GM19023 (cell line): Measurements from ENCODE around the gene FUT8.

Experiments used
- ATAC-seq: cut with Tn5 transposase; IDR thresholded peaks from one replicate; pipeline ENCODE4 v1.9.1; 2021; ENCODE audit warnings: mild to moderate bottlenecking, moderate library complexity; ENCODE audit not compliant: unreplicated experiment

FUT8 gene

GRCh38 chr14:65412032-65412846 is at the start of gene FUT8:
FUT8 (plus strand) TSS chr14:65412730; CDS start chr14:65561564, 148,834 bp downstream.
- peak; percentile 62 for ATAC-seq

GRCh38 chr14:65366802-65367565 is 45.5 kb upstream of the FUT8 start:
- ATAC-seq = no peak

- ATAC-seq = no peak
These were observed 43.0 kb upstream of the FUT8 start for GRCh38 chr14:65369560-65369959.

- no peak for ATAC-seq
These were observed 41.7 kb upstream of the FUT8 start for GRCh38 chr14:65370801-65371248.

- ATAC-seq = no peak
These were observed 40.7 kb upstream of the FUT8 start for GRCh38 chr14:65371784-65372183.

- ATAC-seq = no peak
These were observed 39.4 kb upstream of the FUT8 start for GRCh38 chr14:65373016-65373670.

- no peak for ATAC-seq
These were observed 38.9 kb upstream of the FUT8 start for GRCh38 chr14:65373671-65374039.

- no peak for ATAC-seq
These were observed 35.0 kb upstream of the FUT8 start for GRCh38 chr14:65377576-65377975.

GRCh38 chr14:65382586-65382985 is 29.9 kb upstream of the FUT8 start:
- ATAC-seq = no peak

- no peak for ATAC-seq
These were observed 25.4 kb upstream of the FUT8 start for GRCh38 chr14:65387171-65387570.

GRCh38 chr14:65387628-65388027 is 24.9 kb upstream of the FUT8 start:
- no peak for ATAC-seq

- ATAC-seq = no peak
These were observed 20.2 kb upstream of the FUT8 start for GRCh38 chr14:65392296-65392695.

GRCh38 chr14:65396082-65396910 is 16.2 kb upstream of the FUT8 start:
- ATAC-seq = no peak

GRCh38 chr14:65403231-65403630 is 9.3 kb upstream of the FUT8 start:
- no peak for ATAC-seq

- no peak for ATAC-seq
These were observed 4.4 kb upstream of the FUT8 start for GRCh38 chr14:65408113-65408512.

GRCh38 chr14:65410640-65411039 is 1.9 kb upstream of the FUT8 start:
- no peak for ATAC-seq

GRCh38 chr14:65411656-65412031 is 886 bp upstream of the FUT8 start:
- peak; percentile 52 for ATAC-seq

- peak; percentile 43 for ATAC-seq
These were observed 567 bp downstream of the FUT8 start for GRCh38 chr14:65412856-65413738.

- no peak for ATAC-seq
These were observed 1.2 kb downstream of the FUT8 start for GRCh38 chr14:65413739-65414045.
